OCI-LY3 (cell line): Measurements from ENCODE around the gene TMEM219.
A peak's percentile ranks its signal among the peaks of the same experiment; 100 is the strongest.
"Not testable (repeated sequence)": the region's sequence is repeated elsewhere in the genome, so short reads cannot be mapped to it uniquely, and the experiment has no call there.

Experiments used
- H2AFZ ChIP-seq: fragments of 200-600, 300-600 bp; shearing (Covaris generic); 2 replicates; pipeline ENCODE4 v1.6.0; 2014; ENCODE audit warnings: antibody characterized with exemption, low read depth, low read length
- H3K27ac ChIP-seq: fragments of 200-600, 300-600 bp; sonication (generic); 2 replicates; pipeline ENCODE4 v1.5.1; 2014; ENCODE audit warnings: mild to moderate bottlenecking, low read length, moderate library complexity, mixed read lengths
- H3K27me3 ChIP-seq: fragments of 200-600, 300-600 bp; sonication (generic); 2 replicates; pipeline ENCODE4 v1.6.1; 2014; ENCODE audit warnings: low read depth, low read length, mixed read lengths
- H3K36me3 ChIP-seq: fragments of 200-600, 300-600 bp; sonication (generic); replicated peaks from 2 replicates; pipeline ENCODE3; 2014; ENCODE audit warnings: low read depth, low read length, mixed read lengths
- H3K4me1 ChIP-seq: fragments of 300-600, 200-600 bp; sonication (generic); 2 replicates; pipeline ENCODE4 v1.6.1; 2014; ENCODE audit warnings: low read length, mixed read lengths
- H3K4me2 ChIP-seq: fragments of 200-600, 300-600 bp; sonication (generic); 2 replicates; pipeline ENCODE4 v1.6.1; 2014; ENCODE audit warnings: low read length, mixed read lengths
- H3K4me3 ChIP-seq: fragments of 300-600, 200-600 bp; sonication (generic); 2 replicates; pipeline ENCODE4 v1.5.1; 2014; ENCODE audit warnings: antibody characterized with exemption, mild to moderate bottlenecking, low read length, moderate library complexity
- H3K79me2 ChIP-seq: fragments of 300-600, 200-600 bp; shearing (Covaris generic); 2 replicates; pipeline ENCODE4 v1.6.1; 2014; ENCODE audit warnings: mild to moderate bottlenecking, low read length, mixed read lengths
- H3K9ac ChIP-seq: fragments of 300-600, 200-600 bp; shearing (Covaris generic); 2 replicates; pipeline ENCODE4 v1.6.0; 2014; ENCODE audit warnings: mild to moderate bottlenecking, low read length, moderate library complexity
- H3K9me3 ChIP-seq: fragments of 200-600, 300-600 bp; shearing (Covaris generic); 2 replicates; pipeline ENCODE4 v1.6.1; 2014; ENCODE audit warnings: low read length, mixed read lengths; ENCODE audit not compliant: insufficient read depth
- H4K20me1 ChIP-seq: fragments of 200-600, 300-600 bp; sonication (generic); 2 replicates; pipeline ENCODE4 v1.6.1; 2016; ENCODE audit warnings: low read length, mixed read lengths; ENCODE audit not compliant: insufficient read depth
- EZH2phosphoT487 ChIP-seq: fragments of 200-600 bp; shearing (Covaris generic); IDR thresholded peaks from 2 replicates; pipeline ENCODE4 v1.6.1; 2018; ENCODE audit warnings: antibody characterized with exemption, mixed run types, low read depth
- TF ChIP-seq, protein P1 (sequence below): fragments of 200-600, 300-600 bp; sonication (generic); IDR thresholded peaks from 2 replicates; pipeline ENCODE4 v1.5.1; 2014; ENCODE audit warnings: antibody characterized with exemption, low read length, low read depth

The TMEM219 gene

DNA sequence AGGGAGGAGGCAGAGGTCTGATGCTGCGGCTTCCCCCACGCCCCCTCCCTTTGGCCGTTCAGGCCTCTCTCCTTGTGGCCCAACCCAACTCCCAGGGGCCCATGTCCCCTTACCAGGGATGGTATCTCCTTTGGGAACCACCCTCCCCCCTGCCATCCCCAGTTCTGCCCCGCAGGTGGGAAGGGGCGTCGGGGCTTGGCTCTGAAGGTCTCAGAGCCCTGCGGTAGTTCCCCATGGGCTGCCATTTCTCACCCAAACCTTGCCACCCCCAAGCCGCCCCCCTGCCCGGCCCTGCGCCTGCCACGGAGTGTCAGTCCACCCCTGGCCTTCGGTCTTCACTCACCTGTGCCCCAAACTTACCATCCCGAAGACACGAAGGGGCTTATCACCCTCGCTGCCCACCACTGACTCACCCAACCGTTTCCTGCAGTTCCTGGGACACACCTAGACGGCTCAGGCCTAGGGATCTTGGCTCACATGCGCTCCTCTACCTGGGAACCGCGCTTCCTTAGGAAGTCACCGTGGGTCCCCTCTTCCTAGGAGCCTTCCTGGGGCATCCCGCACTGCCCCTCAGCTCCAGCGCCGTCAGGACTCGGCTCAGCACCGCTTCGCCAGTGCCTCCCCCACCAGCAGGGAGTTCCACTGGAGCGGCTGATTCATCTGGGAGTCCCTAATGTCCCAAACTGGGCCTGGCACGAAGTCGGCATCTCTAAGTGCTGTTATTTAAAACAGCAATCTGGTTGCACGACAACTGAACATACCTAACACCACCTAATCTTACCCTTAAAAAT is 50.0 kb downstream of the TMEM219 start:
- peak overlapping the region; percentile 85 for H3K4me2 ChIP-seq
- TF ChIP-seq EZH2phosphoT487, result no peak
- TF ChIP-seq, protein P1, sequence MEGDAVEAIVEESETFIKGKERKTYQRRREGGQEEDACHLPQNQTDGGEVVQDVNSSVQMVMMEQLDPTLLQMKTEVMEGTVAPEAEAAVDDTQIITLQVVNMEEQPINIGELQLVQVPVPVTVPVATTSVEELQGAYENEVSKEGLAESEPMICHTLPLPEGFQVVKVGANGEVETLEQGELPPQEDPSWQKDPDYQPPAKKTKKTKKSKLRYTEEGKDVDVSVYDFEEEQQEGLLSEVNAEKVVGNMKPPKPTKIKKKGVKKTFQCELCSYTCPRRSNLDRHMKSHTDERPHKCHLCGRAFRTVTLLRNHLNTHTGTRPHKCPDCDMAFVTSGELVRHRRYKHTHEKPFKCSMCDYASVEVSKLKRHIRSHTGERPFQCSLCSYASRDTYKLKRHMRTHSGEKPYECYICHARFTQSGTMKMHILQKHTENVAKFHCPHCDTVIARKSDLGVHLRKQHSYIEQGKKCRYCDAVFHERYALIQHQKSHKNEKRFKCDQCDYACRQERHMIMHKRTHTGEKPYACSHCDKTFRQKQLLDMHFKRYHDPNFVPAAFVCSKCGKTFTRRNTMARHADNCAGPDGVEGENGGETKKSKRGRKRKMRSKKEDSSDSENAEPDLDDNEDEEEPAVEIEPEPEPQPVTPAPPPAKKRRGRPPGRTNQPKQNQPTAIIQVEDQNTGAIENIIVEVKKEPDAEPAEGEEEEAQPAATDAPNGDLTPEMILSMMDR, result no peak
- no peaks in the 10 kb centered on the region for H3K27me3 ChIP-seq
- no peaks in the 10 kb centered on the region for H3K36me3 ChIP-seq
- H3K9ac ChIP-seq, result peak overlapping the region; percentile 68; the same call in 1 of the 2 replicates
- H4K20me1 ChIP-seq, result no peaks in the 10 kb centered on the region
- peaks cover 20% of the 10 kb centered on the region for H3K4me1 ChIP-seq
- H3K9me3 ChIP-seq, result no peaks in the 10 kb centered on the region
- peak overlapping the region; percentile 75 for H2AFZ ChIP-seq
- no peak overlapping the region for H3K27ac ChIP-seq
- H3K4me3 ChIP-seq, result peak overlapping the region; percentile 79
- no peaks in the 10 kb centered on the region for H3K79me2 ChIP-seq

GRCh38 chr16:30012598-30012997 is 50.7 kb downstream of the TMEM219 start:
- H3K9me3 ChIP-seq, H2AFZ ChIP-seq, H3K27ac ChIP-seq, H3K36me3 ChIP-seq, H3K9ac ChIP-seq, H3K4me3 ChIP-seq, H3K4me2 ChIP-seq, H3K79me2 ChIP-seq, H3K27me3 ChIP-seq, H4K20me1 ChIP-seq: not testable (repeated sequence)
- H3K4me1 ChIP-seq, result peaks cover 20% of the 10 kb centered on the region

DNA sequence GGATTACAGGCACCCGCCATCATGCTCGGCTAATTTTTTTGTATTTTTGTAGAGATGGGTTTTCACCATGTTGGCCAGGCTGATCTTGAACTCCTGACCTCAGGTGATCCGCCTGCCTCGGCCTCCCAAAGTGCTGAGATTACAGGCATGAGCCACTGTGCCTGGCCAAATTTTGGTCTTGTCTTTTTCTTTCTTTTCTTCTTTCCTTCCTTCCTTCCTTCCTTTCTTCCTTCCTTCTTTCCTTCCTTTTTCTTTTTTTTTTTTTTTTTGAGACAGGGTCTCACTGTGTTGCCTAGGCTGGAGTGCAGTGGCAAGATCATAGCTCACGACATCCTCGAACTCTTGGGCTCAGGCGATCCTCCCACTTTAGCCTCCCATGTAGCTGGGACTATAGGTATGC is 53.6 kb downstream of the TMEM219 start:
- not testable (repeated sequence) for H3K36me3 ChIP-seq, H3K4me3 ChIP-seq, H2AFZ ChIP-seq, H3K79me2 ChIP-seq, H3K27ac ChIP-seq, H3K9me3 ChIP-seq, H4K20me1 ChIP-seq, H3K4me2 ChIP-seq, H3K27me3 ChIP-seq, H3K9ac ChIP-seq
- H3K4me1 ChIP-seq, result peaks cover 20% of the 10 kb centered on the region

DNA sequence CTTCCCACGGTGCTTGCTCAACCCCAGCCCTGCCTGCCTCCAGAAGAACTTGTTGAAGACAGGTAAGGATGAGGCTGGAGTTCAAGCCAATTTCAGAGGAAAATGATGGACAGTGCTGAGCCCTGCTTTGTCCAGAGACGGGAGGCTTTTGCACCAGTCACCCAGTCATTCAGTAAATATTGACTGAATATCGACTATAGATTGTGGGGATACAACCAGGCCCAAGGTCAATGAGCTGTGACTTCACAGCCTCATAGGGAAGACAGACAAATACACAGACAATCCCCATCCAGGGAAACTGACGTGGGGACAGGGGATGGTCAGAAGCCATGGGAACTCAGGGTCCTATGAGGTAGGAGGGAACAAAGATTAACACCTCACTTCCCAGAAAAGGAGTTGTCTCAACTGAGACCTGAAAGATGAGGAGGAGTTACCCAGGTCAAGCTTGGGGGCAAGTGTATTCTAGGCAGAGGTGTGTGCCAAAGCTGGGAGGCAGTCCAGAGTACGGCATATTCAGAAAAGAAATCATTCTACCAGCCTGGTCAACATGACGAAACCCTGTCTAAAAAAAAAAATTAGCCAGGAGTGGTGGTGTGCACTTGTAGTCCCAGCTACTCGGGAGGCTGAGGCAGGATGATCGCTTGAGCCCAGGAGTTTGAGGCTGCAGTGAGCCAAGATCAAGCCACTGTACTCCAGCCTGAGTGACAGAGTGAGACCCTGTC is 54.8 kb downstream of the TMEM219 start:
- Histone ChIP-seq H3K4me1 (peaks cover 22% of the 10 kb centered on the region), H3K79me2 (no peaks in the 10 kb centered on the region), H3K9me3 (no peaks in the 10 kb centered on the region), H3K36me3 (no peaks in the 10 kb centered on the region), H3K27me3 (peaks cover 4% of the 10 kb centered on the region; the same call in 1 of the 2 replicates), H3K27ac (no peak overlapping the region), H4K20me1 (no peaks in the 10 kb centered on the region), H2AFZ (no peak overlapping the region), H3K4me3 (no peak overlapping the region), H3K9ac (no peak overlapping the region), H3K4me2 (no peak overlapping the region)
- TF ChIP-seq EZH2phosphoT487, result no peak
- TF ChIP-seq, protein P1, result no peak

- H3K4me3 ChIP-seq, result no peak overlapping the region
These were observed 55.4 kb downstream of the TMEM219 start for GRCh38 chr16:30017277-30017656.

DNA sequence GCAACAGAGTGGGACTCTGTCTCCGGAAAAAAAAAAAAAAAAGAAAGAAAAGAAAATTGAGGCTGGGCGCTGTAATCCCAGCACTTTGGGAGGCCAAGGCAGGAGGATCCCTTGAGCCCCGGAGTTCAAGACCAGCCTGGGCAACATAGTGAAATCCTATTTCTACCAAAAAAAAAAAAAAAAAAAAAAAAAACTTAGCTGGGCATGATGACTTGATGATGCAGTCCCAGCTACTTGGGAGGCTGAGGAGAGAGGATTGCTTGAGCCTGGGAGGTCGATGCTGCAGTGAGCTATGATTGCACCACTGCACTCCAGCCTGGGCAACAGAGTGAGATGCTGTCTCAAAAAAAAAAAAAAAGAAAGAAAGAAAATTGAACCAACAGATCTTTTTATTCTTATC is 56.1 kb downstream of the TMEM219 start:
- not testable (repeated sequence) for H4K20me1 ChIP-seq, H3K27ac ChIP-seq, H3K27me3 ChIP-seq, H3K79me2 ChIP-seq, H3K36me3 ChIP-seq, H3K4me3 ChIP-seq, H3K9ac ChIP-seq, H3K4me2 ChIP-seq, H2AFZ ChIP-seq, H3K9me3 ChIP-seq
- H3K4me1 ChIP-seq, result peaks cover 11% of the 10 kb centered on the region

More at GRCh38 chr16:30017277-30017656, 55.4 kb downstream of the TMEM219 start:
- Histone ChIP-seq H3K79me2 (no peaks in the 10 kb centered on the region), H3K36me3 (no peaks in the 10 kb centered on the region), H3K27me3 (peaks cover 4% of the 10 kb centered on the region; the same call in 1 of the 2 replicates), H3K9me3 (no peaks in the 10 kb centered on the region), H3K27ac (no peak overlapping the region), H3K4me1 (peaks cover 17% of the 10 kb centered on the region), H3K4me2 (no peak overlapping the region), H4K20me1 (no peaks in the 10 kb centered on the region), H3K9ac (no peak overlapping the region), H2AFZ (no peak overlapping the region)
- TF ChIP-seq, protein P1, result no peak
- TF ChIP-seq EZH2phosphoT487, result no peak
